ENCODE data around the gene FMO1. TPM values are rescaled to one million over a fixed set of nuclear protein-coding genes. Genes with fewer than 3 reads are reported as not detected.

Gene FMO1, protein sequence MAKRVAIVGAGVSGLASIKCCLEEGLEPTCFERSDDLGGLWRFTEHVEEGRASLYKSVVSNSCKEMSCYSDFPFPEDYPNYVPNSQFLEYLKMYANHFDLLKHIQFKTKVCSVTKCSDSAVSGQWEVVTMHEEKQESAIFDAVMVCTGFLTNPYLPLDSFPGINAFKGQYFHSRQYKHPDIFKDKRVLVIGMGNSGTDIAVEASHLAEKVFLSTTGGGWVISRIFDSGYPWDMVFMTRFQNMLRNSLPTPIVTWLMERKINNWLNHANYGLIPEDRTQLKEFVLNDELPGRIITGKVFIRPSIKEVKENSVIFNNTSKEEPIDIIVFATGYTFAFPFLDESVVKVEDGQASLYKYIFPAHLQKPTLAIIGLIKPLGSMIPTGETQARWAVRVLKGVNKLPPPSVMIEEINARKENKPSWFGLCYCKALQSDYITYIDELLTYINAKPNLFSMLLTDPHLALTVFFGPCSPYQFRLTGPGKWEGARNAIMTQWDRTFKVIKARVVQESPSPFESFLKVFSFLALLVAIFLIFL
- total RNA-seq: not detected

DNA sequence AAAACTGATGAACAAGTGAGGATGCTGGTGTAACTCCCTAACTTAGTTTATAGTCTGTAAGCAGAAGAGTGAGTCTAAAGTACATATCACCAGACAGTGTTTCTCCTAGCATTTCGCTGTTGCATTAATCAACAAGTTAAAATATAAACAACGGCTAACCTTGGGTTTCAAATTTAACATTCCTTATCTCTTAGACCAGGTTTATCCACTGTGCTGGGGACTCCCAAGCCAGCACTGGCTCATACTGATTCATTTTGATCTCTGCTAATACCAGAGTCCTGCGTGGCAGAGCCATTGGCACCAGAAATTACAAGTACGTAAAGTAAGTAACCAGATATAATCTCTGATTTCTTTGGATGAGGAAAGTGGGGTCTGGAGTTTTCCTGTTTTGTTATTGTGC lies at the start of gene FMO1:
FMO1 (plus strand) TSS at position 193 of the 400 bp plus-strand sequence. CDS start 9,594 bp downstream, outside the sequence.
- H3K9me3 ChIP-seq (ENCODE audit: low read depth, low read length): no peaks in the 10 kb centered on the region
- H3K27me3 ChIP-seq (ENCODE audit: insufficient read depth, low read length): peaks cover 46% of the 10 kb centered on the region
- H3K4me3 ChIP-seq (ENCODE audit: low read length): no peak within 1 kb of the TSS
- H3K4me1 ChIP-seq (ENCODE audit: insufficient read depth, low read length): peaks cover 6% of the 10 kb centered on the region

GRCh38 chr1:171204296-171204695 lies 44.0 kb upstream of the FMO1 start:
- no peak overlapping the region for H3K4me3 ChIP-seq (ENCODE audit: low read length)
- H3K4me1 ChIP-seq (ENCODE audit: insufficient read depth, low read length): no peaks in the 10 kb centered on the region
- H3K27me3 ChIP-seq (ENCODE audit: insufficient read depth, low read length): no peaks in the 10 kb centered on the region
- H3K9me3 ChIP-seq (ENCODE audit: low read depth, low read length): no peaks in the 10 kb centered on the region

GRCh38 chr1:171206204-171206977 lies 41.9 kb upstream of the FMO1 start:
- Histone ChIP-seq H3K27me3 (ENCODE audit: insufficient read depth, low read length) (no peaks in the 10 kb centered on the region), H3K9me3 (ENCODE audit: low read depth, low read length) (no peaks in the 10 kb centered on the region), H3K4me1 (ENCODE audit: insufficient read depth, low read length) (no peaks in the 10 kb centered on the region), H3K4me3 (ENCODE audit: low read length) (no peak overlapping the region)

DNA sequence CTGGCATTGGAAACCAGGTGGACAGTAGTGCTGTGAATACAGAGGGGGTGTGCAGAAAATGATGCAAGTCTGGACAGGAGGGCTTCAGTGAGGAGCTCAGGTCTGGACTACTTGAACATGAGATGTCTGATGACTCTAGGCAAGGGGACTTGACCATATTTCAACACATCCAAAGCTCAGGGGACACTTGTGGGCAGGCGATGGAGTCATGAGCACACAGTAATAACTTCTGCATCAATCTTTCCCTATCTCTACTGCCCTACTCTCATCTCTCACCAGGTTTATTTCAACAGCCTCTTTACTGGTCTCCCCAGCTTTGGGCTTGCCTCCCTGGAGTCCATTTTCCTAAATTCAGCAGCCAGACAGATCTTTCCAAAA lies 41.3 kb upstream of the FMO1 start:
- no peaks in the 10 kb centered on the region for H3K4me1 ChIP-seq (ENCODE audit: insufficient read depth, low read length)

DNA sequence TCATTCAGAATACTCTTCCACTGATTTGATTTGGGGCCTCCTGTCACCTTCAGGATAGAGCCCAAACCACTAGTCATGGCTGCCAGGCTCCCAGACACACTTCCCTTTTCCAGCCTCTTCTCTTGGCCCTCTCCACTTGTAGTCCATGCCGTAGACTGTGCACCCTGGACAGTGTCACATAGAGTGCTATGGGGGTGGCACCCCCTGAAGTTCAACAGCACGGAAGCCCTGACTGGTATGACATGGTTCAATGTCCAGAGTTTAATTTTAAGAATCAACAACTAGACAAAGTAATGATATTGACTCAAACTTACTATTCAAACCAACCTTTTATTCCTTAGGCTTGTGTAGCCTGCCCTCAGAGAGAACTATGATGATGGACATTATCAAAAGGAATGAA lies 40.9 kb upstream of the FMO1 start:
- Histone ChIP-seq H3K9me3 (ENCODE audit: low read depth, low read length) (no peaks in the 10 kb centered on the region), H3K4me1 (ENCODE audit: insufficient read depth, low read length) (no peaks in the 10 kb centered on the region), H3K27me3 (ENCODE audit: insufficient read depth, low read length) (no peaks in the 10 kb centered on the region), H3K4me3 (ENCODE audit: low read length) (no peak overlapping the region)

More for the DNA sequence above, 41.3 kb upstream of the FMO1 start:
- no peaks in the 10 kb centered on the region for H3K27me3 ChIP-seq (ENCODE audit: insufficient read depth, low read length)
- no peak overlapping the region for H3K4me3 ChIP-seq (ENCODE audit: low read length)
- H3K9me3 ChIP-seq (ENCODE audit: low read depth, low read length): no peaks in the 10 kb centered on the region

DNA sequence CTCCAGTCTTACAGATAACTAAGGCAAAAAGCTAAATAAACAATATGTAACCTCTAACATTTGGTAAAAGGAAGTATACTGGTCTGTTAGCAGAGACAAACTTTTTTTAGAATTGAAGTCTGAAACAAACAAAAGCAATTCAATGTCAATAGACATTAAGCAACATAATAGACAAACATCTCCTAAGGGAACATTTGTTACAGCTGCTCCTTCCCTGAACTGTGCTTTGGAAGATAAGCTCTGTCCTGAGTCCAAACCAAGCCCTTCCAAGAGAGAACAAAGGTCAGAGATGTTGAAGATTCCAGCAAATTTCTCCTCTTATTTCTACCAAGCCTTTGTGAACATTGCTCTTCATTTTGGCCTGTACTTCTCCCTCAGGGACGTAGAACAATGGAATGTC lies 37.9 kb upstream of the FMO1 start:
- no peak overlapping the region for H3K4me3 ChIP-seq (ENCODE audit: low read length)
- H3K4me1 ChIP-seq (ENCODE audit: insufficient read depth, low read length): peaks cover 14% of the 10 kb centered on the region
- H3K9me3 ChIP-seq (ENCODE audit: low read depth, low read length): no peaks in the 10 kb centered on the region
- H3K27me3 ChIP-seq (ENCODE audit: insufficient read depth, low read length): no peaks in the 10 kb centered on the region

- Histone ChIP-seq H3K4me3 (ENCODE audit: low read length) (no peak overlapping the region), H3K4me1 (ENCODE audit: insufficient read depth, low read length) (peaks cover 14% of the 10 kb centered on the region), H3K27me3 (ENCODE audit: insufficient read depth, low read length) (no peaks in the 10 kb centered on the region), H3K9me3 (ENCODE audit: low read depth, low read length) (no peaks in the 10 kb centered on the region)
Measured at GRCh38 chr1:171212607-171213351, 35.5 kb upstream of the FMO1 start.

- Histone ChIP-seq H3K9me3 (ENCODE audit: low read depth, low read length) (no peaks in the 10 kb centered on the region), H3K4me1 (ENCODE audit: insufficient read depth, low read length) (peaks cover 14% of the 10 kb centered on the region), H3K4me3 (ENCODE audit: low read length) (no peak overlapping the region), H3K27me3 (ENCODE audit: insufficient read depth, low read length) (no peaks in the 10 kb centered on the region)
Measured at GRCh38 chr1:171213559-171214454, 34.5 kb upstream of the FMO1 start.

- Histone ChIP-seq H3K4me1 (ENCODE audit: insufficient read depth, low read length) (peaks cover 10% of the 10 kb centered on the region), H3K4me3 (ENCODE audit: low read length) (no peak overlapping the region), H3K9me3 (ENCODE audit: low read depth, low read length) (no peaks in the 10 kb centered on the region), H3K27me3 (ENCODE audit: insufficient read depth, low read length) (no peaks in the 10 kb centered on the region)
Measured at GRCh38 chr1:171217658-171218443, 30.4 kb upstream of the FMO1 start.

DNA sequence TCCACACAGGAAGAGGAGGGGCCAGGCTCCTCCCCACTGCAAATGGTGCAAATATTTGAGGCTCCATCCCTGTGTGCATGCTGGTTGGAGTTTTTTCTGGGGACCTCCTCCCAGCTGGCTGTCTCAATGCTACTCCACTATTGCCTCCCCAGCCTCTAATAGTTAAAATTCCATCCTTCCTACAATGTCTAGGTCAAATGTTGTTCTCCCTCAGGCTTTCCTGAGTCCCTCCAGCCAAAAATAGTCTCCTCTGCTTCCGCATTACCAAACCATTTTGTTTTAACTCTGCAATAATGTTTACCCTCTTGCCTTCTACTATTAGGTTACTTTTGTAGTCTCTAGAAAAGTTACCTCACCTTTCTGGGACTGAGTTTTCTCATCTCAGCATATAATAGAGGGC lies 29.6 kb upstream of the FMO1 start:
- no peaks in the 10 kb centered on the region for H3K9me3 ChIP-seq (ENCODE audit: low read depth, low read length)
- no peak overlapping the region for H3K4me3 ChIP-seq (ENCODE audit: low read length)
- H3K4me1 ChIP-seq (ENCODE audit: insufficient read depth, low read length): peaks cover 2% of the 10 kb centered on the region
- no peaks in the 10 kb centered on the region for H3K27me3 ChIP-seq (ENCODE audit: insufficient read depth, low read length)

- no peaks in the 10 kb centered on the region for H3K9me3 ChIP-seq (ENCODE audit: low read depth, low read length)
- no peak overlapping the region for H3K4me3 ChIP-seq (ENCODE audit: low read length)
- no peaks in the 10 kb centered on the region for H3K27me3 ChIP-seq (ENCODE audit: insufficient read depth, low read length)
- H3K4me1 ChIP-seq (ENCODE audit: insufficient read depth, low read length): no peaks in the 10 kb centered on the region
Measured at GRCh38 chr1:171219346-171220080, 28.8 kb upstream of the FMO1 start.

- no peak overlapping the region for H3K4me3 ChIP-seq (ENCODE audit: low read length)
- H3K27me3 ChIP-seq (ENCODE audit: insufficient read depth, low read length): no peaks in the 10 kb centered on the region
- no peaks in the 10 kb centered on the region for H3K9me3 ChIP-seq (ENCODE audit: low read depth, low read length)
- H3K4me1 ChIP-seq (ENCODE audit: insufficient read depth, low read length): no peaks in the 10 kb centered on the region
Measured at GRCh38 chr1:171220081-171220420, 28.2 kb upstream of the FMO1 start.

- Histone ChIP-seq H3K4me1 (ENCODE audit: insufficient read depth, low read length) (no peaks in the 10 kb centered on the region), H3K27me3 (ENCODE audit: insufficient read depth, low read length) (no peaks in the 10 kb centered on the region), H3K9me3 (ENCODE audit: low read depth, low read length) (no peaks in the 10 kb centered on the region), H3K4me3 (ENCODE audit: low read length) (no peak overlapping the region)
Measured at GRCh38 chr1:171220581-171221054, 27.7 kb upstream of the FMO1 start.
